KMS-11 (cell line): Measurements from ENCODE around the gene KIAA2012.
"Not testable (repeated sequence)": the region's sequence is repeated elsewhere in the genome, so short reads cannot be mapped to it uniquely, and the experiment has no call there.

Experiments used
- H2AFZ ChIP-seq: fragments of 200-600 bp; sonication (generic); 2 replicates; pipeline ENCODE4 v1.6.1; 2016; ENCODE audit warnings: antibody characterized with exemption, mixed run types, low read depth
- H3K27ac ChIP-seq: fragments of 200-600 bp; sonication (generic); 2 replicates; pipeline ENCODE4 v1.6.1; 2016; ENCODE audit warnings: mild to moderate bottlenecking, mixed run types
- H3K27me3 ChIP-seq: fragments of 200-600 bp; sonication (generic); 2 replicates; pipeline ENCODE4 v1.6.1; 2017; ENCODE audit warnings: mild to moderate bottlenecking, low read depth, mixed run types, moderate library complexity; ENCODE audit not compliant: insufficient read depth
- H3K36me3 ChIP-seq: fragments of 200-600 bp; sonication (generic); 2 replicates; pipeline ENCODE4 v1.6.1; 2017; ENCODE audit warnings: mild to moderate bottlenecking, mixed run types; ENCODE audit not compliant: insufficient read depth
- H3K4me1 ChIP-seq: fragments of 200-600 bp; sonication (generic); 2 replicates; pipeline ENCODE4 v1.6.1; 2016; ENCODE audit warnings: mild to moderate bottlenecking, low read depth, mixed run types; ENCODE audit not compliant: poor library complexity, severe bottlenecking
- H3K4me2 ChIP-seq: fragments of 200-600 bp; sonication (generic); 2 replicates; pipeline ENCODE4 v1.7.0; 2016; ENCODE audit warnings: mild to moderate bottlenecking, mixed run types
- H3K4me3 ChIP-seq: fragments of 200-600 bp; sonication (generic); IDR thresholded peaks from 2 replicates; pipeline ENCODE4 v1.6.1; 2017; ENCODE audit warnings: low read depth, low read length, mixed read lengths; ENCODE audit not compliant: insufficient read depth
- H3K79me2 ChIP-seq: fragments of 200-600 bp; sonication (generic); 2 replicates; pipeline ENCODE4 v1.6.1; 2016; ENCODE audit warnings: low read depth, mixed run types; ENCODE audit not compliant: insufficient read depth
- H3K9ac ChIP-seq: fragments of 200-600 bp; sonication (generic); 2 replicates; pipeline ENCODE4 v1.6.1; 2016; ENCODE audit warnings: mild to moderate bottlenecking, mixed run types
- H4K20me1 ChIP-seq: fragments of 200-600 bp; sonication (generic); 2 replicates; pipeline ENCODE4 v1.6.1; 2016; ENCODE audit warnings: mild to moderate bottlenecking, mixed run types; ENCODE audit not compliant: insufficient read depth
- TF ChIP-seq, protein P1 (sequence below): fragments of 200-600 bp; sonication (generic); conservative IDR thresholded peaks from 2 replicates; pipeline ENCODE4 v1.6.1; 2017; ENCODE audit warnings: low read depth, mild to moderate bottlenecking, antibody characterized with exemption, low read length, moderate library complexity, mixed read lengths

Gene KIAA2012

DNA sequence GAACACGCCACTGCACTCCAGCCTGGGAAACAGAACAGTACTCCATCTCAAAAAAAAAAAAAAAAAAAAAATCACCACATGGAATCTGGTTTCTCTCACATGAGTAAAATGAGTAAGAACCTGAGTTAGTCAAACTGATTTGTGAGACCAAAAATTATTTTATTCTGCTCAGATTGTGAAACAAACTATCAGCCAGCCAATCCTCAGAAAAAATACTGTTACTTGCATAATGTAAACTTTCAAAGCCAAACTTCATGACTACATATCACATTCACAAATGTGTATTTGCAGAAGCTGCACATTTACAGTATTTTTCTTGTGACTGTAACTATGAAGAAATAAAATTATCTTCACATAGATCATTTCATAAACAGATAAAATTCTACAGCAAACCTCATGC, 142.1 kb downstream of the KIAA2012 start:
- H3K27ac ChIP-seq = no peak overlapping the region
- no peaks in the 10 kb centered on the region for H3K4me1 ChIP-seq
- H4K20me1 ChIP-seq = no peaks in the 10 kb centered on the region
- H3K4me2 ChIP-seq = no peak overlapping the region
- peaks cover 5% of the 10 kb centered on the region; the same call in 1 of the 2 replicates for H3K79me2 ChIP-seq
- H3K9ac ChIP-seq = no peak overlapping the region
- TF ChIP-seq, protein P1, sequence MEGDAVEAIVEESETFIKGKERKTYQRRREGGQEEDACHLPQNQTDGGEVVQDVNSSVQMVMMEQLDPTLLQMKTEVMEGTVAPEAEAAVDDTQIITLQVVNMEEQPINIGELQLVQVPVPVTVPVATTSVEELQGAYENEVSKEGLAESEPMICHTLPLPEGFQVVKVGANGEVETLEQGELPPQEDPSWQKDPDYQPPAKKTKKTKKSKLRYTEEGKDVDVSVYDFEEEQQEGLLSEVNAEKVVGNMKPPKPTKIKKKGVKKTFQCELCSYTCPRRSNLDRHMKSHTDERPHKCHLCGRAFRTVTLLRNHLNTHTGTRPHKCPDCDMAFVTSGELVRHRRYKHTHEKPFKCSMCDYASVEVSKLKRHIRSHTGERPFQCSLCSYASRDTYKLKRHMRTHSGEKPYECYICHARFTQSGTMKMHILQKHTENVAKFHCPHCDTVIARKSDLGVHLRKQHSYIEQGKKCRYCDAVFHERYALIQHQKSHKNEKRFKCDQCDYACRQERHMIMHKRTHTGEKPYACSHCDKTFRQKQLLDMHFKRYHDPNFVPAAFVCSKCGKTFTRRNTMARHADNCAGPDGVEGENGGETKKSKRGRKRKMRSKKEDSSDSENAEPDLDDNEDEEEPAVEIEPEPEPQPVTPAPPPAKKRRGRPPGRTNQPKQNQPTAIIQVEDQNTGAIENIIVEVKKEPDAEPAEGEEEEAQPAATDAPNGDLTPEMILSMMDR = no peak
- H2AFZ ChIP-seq = no peak overlapping the region
- no peaks in the 10 kb centered on the region for H3K36me3 ChIP-seq
- no peaks in the 10 kb centered on the region for H3K27me3 ChIP-seq
- H3K4me3 ChIP-seq = no peak overlapping the region

DNA sequence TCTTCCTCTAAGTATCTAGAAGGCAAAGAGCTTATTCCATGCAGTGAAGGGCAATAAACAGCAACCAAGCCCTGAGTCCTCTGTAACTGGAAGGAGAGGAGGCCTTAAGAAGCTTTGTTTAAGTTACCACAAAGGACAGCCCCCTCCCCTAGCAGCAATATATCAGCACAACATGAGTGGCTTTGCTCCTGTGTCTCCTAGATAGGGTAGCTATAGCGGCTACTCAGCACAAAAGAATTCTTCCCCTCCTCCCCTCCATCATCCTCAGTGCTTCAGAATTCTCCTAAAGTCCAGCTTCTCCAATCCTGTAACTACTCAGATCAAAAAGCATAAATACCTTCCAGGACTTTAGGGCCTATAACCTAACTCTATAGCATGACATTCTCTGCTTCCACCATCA, 148.8 kb downstream of the KIAA2012 start:
- Histone ChIP-seq H3K27ac (no peak overlapping the region; the same call in 1 of the 2 replicates), H3K27me3 (no peaks in the 10 kb centered on the region), H3K4me2 (no peak overlapping the region), H3K9ac (no peak overlapping the region), H3K36me3 (no peaks in the 10 kb centered on the region), H3K4me1 (peaks cover 19% of the 10 kb centered on the region), H2AFZ (no peak overlapping the region), H4K20me1 (no peaks in the 10 kb centered on the region), H3K79me2 (peaks cover 56% of the 10 kb centered on the region), H3K4me3 (no peak overlapping the region)
- TF ChIP-seq, protein P1 = no peak

DNA sequence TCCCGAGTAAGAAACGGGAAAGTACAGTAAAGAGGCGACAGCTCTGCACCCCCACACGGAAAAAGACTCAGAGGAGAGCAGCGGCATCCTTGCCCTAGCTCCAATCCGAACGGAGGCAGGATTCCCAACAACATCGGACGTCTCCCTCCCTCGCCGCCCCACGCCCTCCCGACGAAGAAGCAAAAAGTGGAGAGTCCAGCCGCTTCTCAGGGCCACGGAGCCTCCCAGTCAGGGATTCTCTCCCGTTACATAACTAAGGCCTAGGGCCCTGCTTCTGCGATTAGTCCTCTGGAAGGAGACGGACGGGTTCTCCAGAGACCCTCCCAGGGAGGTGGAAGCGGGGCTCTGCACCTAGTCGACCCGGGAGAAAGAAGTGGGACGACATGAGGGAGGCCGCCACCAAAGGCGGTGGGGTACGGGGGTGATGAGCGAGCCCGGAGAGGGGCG, 164.8 kb downstream of the KIAA2012 start:
- H2AFZ ChIP-seq = peak overlapping the region; percentile 87
- H3K9ac ChIP-seq = peak overlapping the region; percentile 64
- H3K36me3 ChIP-seq = no peaks in the 10 kb centered on the region
- no peaks in the 10 kb centered on the region for H3K27me3 ChIP-seq
- H3K4me3 ChIP-seq = peak overlapping the region; percentile 70
- peaks cover 24% of the 10 kb centered on the region for H3K4me1 ChIP-seq
- peak overlapping the region; percentile 47 for H3K27ac ChIP-seq
- H3K79me2 ChIP-seq = peaks cover 53% of the 10 kb centered on the region
- 0 out of 2 replicates have a peak, but pooled peaks cover 5% of the 10 kb centered on the region for H4K20me1 ChIP-seq
- TF ChIP-seq, protein P1 = no peak
- H3K4me2 ChIP-seq = peak overlapping the region; percentile 65

DNA sequence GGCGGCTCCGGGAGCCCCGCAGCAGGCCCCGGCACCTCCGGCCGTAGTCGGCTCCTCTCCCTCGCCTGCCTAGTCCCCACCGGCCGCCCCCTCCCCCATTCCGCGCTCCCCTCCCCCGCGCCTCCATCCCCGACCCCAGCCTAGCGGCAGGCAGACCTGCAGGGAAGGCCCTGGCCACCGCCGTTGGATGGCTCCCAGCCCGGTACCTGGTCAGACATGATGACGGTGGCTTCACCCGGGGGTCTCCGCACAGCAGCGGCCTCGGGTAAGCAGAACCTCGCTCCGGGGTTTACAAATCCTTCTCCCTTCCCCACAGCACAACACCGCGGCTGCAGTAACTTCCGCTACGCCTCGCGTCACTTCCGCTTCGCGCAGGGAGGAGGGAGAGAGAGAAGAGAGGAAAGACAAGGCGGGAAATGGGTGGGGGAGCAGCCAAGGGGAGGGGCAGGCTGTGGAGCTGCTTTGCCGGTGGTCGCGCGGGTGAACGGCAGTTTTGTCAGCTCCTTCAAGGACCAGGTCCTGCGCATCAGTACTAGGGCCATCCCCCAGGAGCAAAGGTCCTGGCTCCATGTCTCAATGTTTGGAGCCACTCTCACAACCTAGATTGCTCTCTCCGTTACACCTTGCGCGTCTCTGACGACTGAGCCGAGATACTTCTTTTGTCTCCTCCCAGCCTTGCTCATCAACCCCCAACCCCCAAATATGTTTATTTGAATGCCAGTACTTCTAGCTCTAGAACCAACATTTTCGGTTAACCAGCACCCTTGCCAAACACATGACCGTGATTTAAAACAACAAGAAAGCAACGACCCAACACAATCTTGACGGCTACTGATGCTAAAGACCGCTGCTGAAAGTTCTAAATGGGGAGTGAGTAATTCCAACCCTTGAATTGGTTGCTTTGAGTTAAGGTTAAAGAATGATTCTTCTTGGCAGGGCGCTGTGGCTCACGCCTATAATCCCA, 165.5 kb downstream of the KIAA2012 start, which contains the start of gene SUMO1:
TSS of gene SUMO1 (minus strand) at position 364 of the 964 bp plus-strand sequence. CDS start at position 218, 146 bp downstream.
- H3K4me2 ChIP-seq = peak within 1 kb of the TSS; percentile 65
- H3K36me3 ChIP-seq = no peaks in the 10 kb centered on the region
- H2AFZ ChIP-seq = peak within 1 kb of the TSS; percentile 87
- H3K27me3 ChIP-seq = no peaks in the 10 kb centered on the region
- peak within 1 kb of the TSS; percentile 47 for H3K27ac ChIP-seq
- peak within 1 kb of the TSS; percentile 64 for H3K9ac ChIP-seq
- TF ChIP-seq, protein P1 = no peak
- H4K20me1 ChIP-seq = 0 out of 2 replicates have a peak, but pooled peaks cover 4% of the 10 kb centered on the region
- peak within 1 kb of the TSS; percentile 70 for H3K4me3 ChIP-seq
- peaks cover 23% of the 10 kb centered on the region for H3K4me1 ChIP-seq
- peaks cover 46% of the 10 kb centered on the region for H3K79me2 ChIP-seq

DNA sequence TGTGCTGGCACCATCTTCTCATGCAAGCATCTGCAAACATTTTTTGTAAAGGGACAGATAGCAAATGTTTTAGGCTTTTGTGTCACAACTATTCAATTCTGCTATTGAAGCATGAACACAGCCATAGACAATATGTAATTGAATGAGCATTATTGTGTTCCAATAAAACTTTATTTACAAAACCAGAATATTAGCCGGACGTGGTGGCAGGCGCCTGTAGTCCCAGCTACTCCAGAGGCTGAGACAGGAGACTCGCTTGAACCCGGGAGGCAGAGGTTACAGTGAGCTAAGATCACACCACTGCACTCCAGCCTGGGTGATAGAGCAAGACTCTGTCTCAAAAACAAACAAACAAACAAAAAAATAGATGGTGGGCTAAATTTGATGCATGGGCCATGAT, 174.7 kb downstream of the KIAA2012 start:
- H3K36me3 ChIP-seq, H2AFZ ChIP-seq, H3K27me3 ChIP-seq, H3K27ac ChIP-seq, H3K9ac ChIP-seq, H3K4me3 ChIP-seq, H4K20me1 ChIP-seq, H3K79me2 ChIP-seq, H3K4me1 ChIP-seq, H3K4me2 ChIP-seq: not testable (repeated sequence)
